ENCODE data around the gene SMCHD1. TPM values are rescaled to one million over a fixed set of nuclear protein-coding genes. Genes with fewer than 3 reads are reported as not detected.

Gene SMCHD1
- total RNA-seq, 6 experiments from 2014 or later, result 13.9 to 31.0 (median 17.3) TPM

GRCh38 chr18:2746274-2746673 is 90.7 kb downstream of the SMCHD1 start:
- H3K4me1 ChIP-seq, result no peaks in the 10 kb centered on the region
- TF ChIP-seq, protein P1, sequence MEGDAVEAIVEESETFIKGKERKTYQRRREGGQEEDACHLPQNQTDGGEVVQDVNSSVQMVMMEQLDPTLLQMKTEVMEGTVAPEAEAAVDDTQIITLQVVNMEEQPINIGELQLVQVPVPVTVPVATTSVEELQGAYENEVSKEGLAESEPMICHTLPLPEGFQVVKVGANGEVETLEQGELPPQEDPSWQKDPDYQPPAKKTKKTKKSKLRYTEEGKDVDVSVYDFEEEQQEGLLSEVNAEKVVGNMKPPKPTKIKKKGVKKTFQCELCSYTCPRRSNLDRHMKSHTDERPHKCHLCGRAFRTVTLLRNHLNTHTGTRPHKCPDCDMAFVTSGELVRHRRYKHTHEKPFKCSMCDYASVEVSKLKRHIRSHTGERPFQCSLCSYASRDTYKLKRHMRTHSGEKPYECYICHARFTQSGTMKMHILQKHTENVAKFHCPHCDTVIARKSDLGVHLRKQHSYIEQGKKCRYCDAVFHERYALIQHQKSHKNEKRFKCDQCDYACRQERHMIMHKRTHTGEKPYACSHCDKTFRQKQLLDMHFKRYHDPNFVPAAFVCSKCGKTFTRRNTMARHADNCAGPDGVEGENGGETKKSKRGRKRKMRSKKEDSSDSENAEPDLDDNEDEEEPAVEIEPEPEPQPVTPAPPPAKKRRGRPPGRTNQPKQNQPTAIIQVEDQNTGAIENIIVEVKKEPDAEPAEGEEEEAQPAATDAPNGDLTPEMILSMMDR (IDR thresholded peaks at IDR 0.05), result no peak
- no peak for TF ChIP-seq POLR2A (IDR thresholded peaks at IDR 0.05)
- intact Hi-C loops (cut with DNase I), result no loop called here
- peaks cover 0 to 60% (median 6%) of the 10 kb centered on the region in 4 donors for H3K36me3 ChIP-seq
- H3K9me3 ChIP-seq, result no peaks in the 10 kb centered on the region
- no peak overlapping the region for H3K27ac ChIP-seq
- DNase-seq (no peak), ATAC-seq (no peak)
- H3K4me3 ChIP-seq, result no peak overlapping the region
- H3K27me3 ChIP-seq, result no peaks in the 10 kb centered on the region

DNA sequence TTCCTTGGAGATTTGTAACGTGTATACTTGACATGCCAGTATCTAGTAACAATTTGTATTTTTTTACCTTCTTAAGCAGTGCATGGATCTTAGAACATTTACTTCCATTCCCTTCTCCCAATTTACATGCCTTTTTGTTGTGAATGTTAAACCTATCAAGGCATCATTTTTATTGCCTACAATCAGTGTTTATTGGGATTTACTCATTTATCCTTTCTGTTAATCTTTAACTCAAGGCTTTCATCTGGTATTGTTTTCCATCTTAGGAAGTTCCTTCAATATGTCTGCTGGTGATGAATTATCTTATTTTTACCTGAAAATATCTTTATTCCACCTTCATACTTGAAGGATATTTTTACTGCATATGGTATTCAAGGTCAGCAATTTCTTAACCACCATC is 102.8 kb downstream of the SMCHD1 start:
- Histone ChIP-seq H3K27ac (no peak overlapping the region), H3K36me3 (peaks cover 0 to 39% (median 10%) of the 10 kb centered on the region in 4 donors), H3K4me3 (no peak overlapping the region), H3K27me3 (no peaks in the 10 kb centered on the region), H3K9me3 (no peaks in the 10 kb centered on the region), H3K4me1 (no peaks in the 10 kb centered on the region)
- intact Hi-C loops (cut with DNase I), result no loop called here
- TF ChIP-seq POLR2A (IDR thresholded peaks at IDR 0.05), result no peak
- TF ChIP-seq, protein P1 (IDR thresholded peaks at IDR 0.05), result no peak
- DNase-seq (no peak), ATAC-seq (no peak)
- WGBS (ENCODE audit: insufficient coverage, low coverage, low lambda C conversion rate, missing lambda C conversion rate), result 84% methylated on average over 1 of the region's 1 CpG

- Histone ChIP-seq H3K4me1 (no peaks in the 10 kb centered on the region), H3K9me3 (no peaks in the 10 kb centered on the region), H3K27ac (no peak overlapping the region), H3K36me3 (peaks cover 0 to 77% (median 26%) of the 10 kb centered on the region in 4 donors), H3K27me3 (no peaks in the 10 kb centered on the region), H3K4me3 (no peak overlapping the region)
- peak in 2 of 4 donors; percentile 32 to 34 for ATAC-seq
- intact Hi-C loops (cut with DNase I), result no loop called here
- 100% methylated on average over 2 of the region's 2 CpGs for WGBS (ENCODE audit: insufficient coverage, low coverage, low lambda C conversion rate, missing lambda C conversion rate)
- TF ChIP-seq, protein P1 (IDR thresholded peaks at IDR 0.05), result no peak
- no peak for TF ChIP-seq POLR2A (IDR thresholded peaks at IDR 0.05)
- DNase-seq, result no peak
Measured at GRCh38 chr18:2774669-2775068, 119.1 kb downstream of the SMCHD1 start.

DNA sequence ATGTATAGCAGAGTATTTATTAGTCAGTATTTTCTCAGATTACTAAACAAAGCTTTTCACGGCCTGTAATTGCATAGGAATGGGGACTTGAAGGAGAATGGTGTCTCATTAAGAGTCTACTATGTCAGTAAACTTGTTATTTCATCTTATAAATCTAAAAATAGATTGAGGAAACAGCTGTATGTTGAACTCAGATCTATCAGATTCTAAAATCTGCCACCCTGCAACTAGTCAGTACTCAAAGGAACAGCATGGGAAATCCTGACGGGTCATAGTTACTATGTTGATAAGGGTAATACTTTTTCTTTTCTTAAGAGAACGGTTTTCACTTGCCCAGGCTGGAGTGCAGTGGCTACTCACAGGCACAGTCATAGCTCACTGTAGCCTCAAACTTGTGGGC is 121.1 kb downstream of the SMCHD1 start:
- 77% methylated on average over 3 of the region's 3 CpGs for WGBS (ENCODE audit: insufficient coverage, low coverage, low lambda C conversion rate, missing lambda C conversion rate)
- no peaks in the 10 kb centered on the region for H3K4me1 ChIP-seq
- H3K27ac ChIP-seq, result no peak overlapping the region
- no peaks in the 10 kb centered on the region for H3K27me3 ChIP-seq
- H3K4me3 ChIP-seq, result no peak overlapping the region
- H3K36me3 ChIP-seq, result peaks cover 0 to 60% (median 24%) of the 10 kb centered on the region in 4 donors
- ATAC-seq (no peak), DNase-seq (no peak)
- intact Hi-C loops (cut with DNase I), result no loop called here
- H3K9me3 ChIP-seq, result no peaks in the 10 kb centered on the region
- no peak for TF ChIP-seq POLR2A (IDR thresholded peaks at IDR 0.05)
- TF ChIP-seq, protein P1 (IDR thresholded peaks at IDR 0.05), result no peak

- Histone ChIP-seq H3K4me3 (no peak overlapping the region), H3K4me1 (no peaks in the 10 kb centered on the region), H3K9me3 (no peaks in the 10 kb centered on the region), H3K27ac (no peak overlapping the region), H3K27me3 (no peaks in the 10 kb centered on the region), H3K36me3 (peaks cover 0 to 53% (median 19%) of the 10 kb centered on the region in 4 donors)
- no peak for DNase-seq
- intact Hi-C loops (cut with DNase I), result no loop called here
- no peak for ATAC-seq
- TF ChIP-seq, protein P1 (IDR thresholded peaks at IDR 0.05), result no peak
- TF ChIP-seq POLR2A (IDR thresholded peaks at IDR 0.05), result no peak
Measured at GRCh38 chr18:2777241-2777640, 121.7 kb downstream of the SMCHD1 start.

All from right lobe of liver (tissue), 6 donors.